Measurements from ENCODE around the gene ARHGAP26.

- TF ChIP-seq CTCF (IDR thresholded peaks at IDR 0.05; ENCODE audit: low read length): no peak
- no peak for TF ChIP-seq EZH2 (IDR thresholded peaks at IDR 0.05; ENCODE audit: borderline replicate concordance, low read length)
Measured at GRCh38 chr5:143214890-143215289, 444.7 kb downstream of the ARHGAP26 start.
